HepG2 (cell line): ENCODE measurements around the gene LDLRAD4. TPM values are rescaled to one million over a fixed set of nuclear protein-coding genes. Genes with fewer than 3 reads are reported as not detected.

Experiments used
- EZH2 ChIP-seq: conservative IDR thresholded peaks from 2 replicates; pipeline ENCODE4 v1.6.1; 2012; ENCODE audit warnings: mild to moderate bottlenecking, low read depth, low read length, moderate library complexity
- FOXO1 ChIP-seq: sonication (generic); formaldehyde crosslinking; IDR thresholded peaks from 2 replicates; pipeline ENCODE4 v1.4.0; 2020; ENCODE audit warnings: missing genetic modification reagents
- KLF11 ChIP-seq: IDR thresholded peaks from 2 replicates; pipeline ENCODE4 v1.6.1; 2016; ENCODE audit warnings: missing compliant biosample characterization
- MAX ChIP-seq: IDR thresholded peaks from 2 replicates; pipeline ENCODE4 v1.6.1; 2012; ENCODE audit warnings: inconsistent platforms
- MTA1 ChIP-seq: sonication (generic); formaldehyde crosslinking; IDR thresholded peaks from 2 replicates; pipeline ENCODE4 v1.4.0; 2020; ENCODE audit warnings: missing genetic modification reagents, mild to moderate bottlenecking, borderline replicate concordance
- PHF20 ChIP-seq: sonication (generic); formaldehyde crosslinking; IDR thresholded peaks from 2 replicates; pipeline ENCODE4 v1.5.0; 2020; ENCODE audit warnings: mild to moderate bottlenecking, missing genetic modification reagents
- RAD21 ChIP-seq: fragments of 450-650 bp; formaldehyde crosslinking; IDR thresholded peaks from 2 replicates; pipeline ENCODE4 v1.5.0; 2020; ENCODE audit warnings: mild to moderate bottlenecking
- SALL2 ChIP-seq: sonication (generic); formaldehyde crosslinking; IDR thresholded peaks from 2 replicates; pipeline ENCODE4 v1.8.1; 2023; ENCODE audit warnings: mild to moderate bottlenecking, missing genetic modification reagents, inconsistent platforms
- STAG1 ChIP-seq: sonication (generic); formaldehyde crosslinking; IDR thresholded peaks from 2 replicates; pipeline ENCODE4 v1.4.0; 2020; ENCODE audit warnings: missing genetic modification reagents
- TAF15 ChIP-seq: fragments of 200-400 bp; formaldehyde crosslinking; IDR thresholded peaks from one replicate; pipeline ENCODE4 v1.6.1; 2018; ENCODE audit warnings: mild to moderate bottlenecking, low read depth, low read length; ENCODE audit not compliant: poor library complexity, severe bottlenecking
- TARDBP ChIP-seq: sonication (generic); formaldehyde crosslinking; IDR thresholded peaks from 2 replicates; pipeline ENCODE4 v1.8.0; 2022; ENCODE audit warnings: mild to moderate bottlenecking, missing genetic modification reagents
- U2AF1 ChIP-seq: fragments of 200-400 bp; formaldehyde crosslinking; optimal IDR thresholded peaks from 2 replicates; pipeline ENCODE3; 2017; ENCODE audit warnings: mild to moderate bottlenecking, low read depth, low read length
- ZBTB34 ChIP-seq: sonication (generic); formaldehyde crosslinking; IDR thresholded peaks from 2 replicates; pipeline ENCODE4 v1.8.0; 2022; ENCODE audit warnings: mild to moderate bottlenecking, missing genetic modification reagents
- ZNF234 ChIP-seq: sonication (generic); formaldehyde crosslinking; conservative IDR thresholded peaks from 2 replicates; pipeline ENCODE4 v1.5.1; 2020; ENCODE audit warnings: mild to moderate bottlenecking, missing genetic modification reagents
- ZNF281 ChIP-seq: sonication (generic); formaldehyde crosslinking; IDR thresholded peaks from 2 replicates; pipeline ENCODE4 v1.4.0; 2020; ENCODE audit warnings: missing genetic modification reagents, borderline replicate concordance
- ZNF510 ChIP-seq: sonication (generic); formaldehyde crosslinking; IDR thresholded peaks from 2 replicates; pipeline ENCODE4 v1.4.0; 2020; ENCODE audit warnings: low read depth, mild to moderate bottlenecking, missing genetic modification reagents
- ZNF577 ChIP-seq: sonication (generic); formaldehyde crosslinking; IDR thresholded peaks from 2 replicates; pipeline ENCODE4 v1.4.0; 2020; ENCODE audit warnings: mild to moderate bottlenecking, low read depth, missing genetic modification reagents, borderline replicate concordance
- ZNF660 ChIP-seq: sonication (generic); formaldehyde crosslinking; IDR thresholded peaks from 2 replicates; pipeline ENCODE4 v1.5.1; 2020; ENCODE audit warnings: mild to moderate bottlenecking, low read depth, missing genetic modification reagents, borderline replicate concordance
- polyA plus RNA-seq, 8 experiments: library from polyadenylated mRNA; depleted of rRNA in 3 of 8; stranded (reverse) in 7 of 8; unstranded in 1 of 8; fragments of >200 nt; fragmentation: Illumina TruSeq in 4 of 8; extraction: Trizol in 4 of 8; gene quantifications; 2 replicates each; pipeline versions ENCODE4 v1.2.1 to v1.2.3, GENCODE V29; 2011 to 2016; ENCODE audit warnings: low read depth in 4 of 8, missing spikeins in 1 of 8, mixed read lengths in 1 of 8; ENCODE audit not compliant: insufficient read depth in 1 of 8
- total RNA-seq, 5 experiments: library from RNA; depleted of rRNA; stranded (reverse); fragments of >200 nt; fragmentation: Illumina TruSeq; extraction: Trizol; gene quantifications; 2 replicates each; pipeline ENCODE4 v1.2.3, GENCODE V29; 2016; ENCODE audit warnings: low read depth in 1 of 5
- TF ChIP-seq, protein P1 (sequence below): sonication (generic); formaldehyde crosslinking; IDR thresholded peaks from 2 replicates; pipeline ENCODE4 v1.4.0; 2020; ENCODE audit warnings: mild to moderate bottlenecking, low read depth, missing genetic modification reagents
- TF ChIP-seq, protein P2 (sequence below): sonication (generic); formaldehyde crosslinking; IDR thresholded peaks from 2 replicates; pipeline ENCODE4 v1.4.0; 2020; ENCODE audit warnings: mild to moderate bottlenecking, missing genetic modification reagents

LDLRAD4 gene
- total and polyA plus RNA-seq, 2 of the 13 experiments (the other 11 are each of a cell fraction or from before 2014, with no cell fraction given) = 13.6 to 20.9 TPM

DNA sequence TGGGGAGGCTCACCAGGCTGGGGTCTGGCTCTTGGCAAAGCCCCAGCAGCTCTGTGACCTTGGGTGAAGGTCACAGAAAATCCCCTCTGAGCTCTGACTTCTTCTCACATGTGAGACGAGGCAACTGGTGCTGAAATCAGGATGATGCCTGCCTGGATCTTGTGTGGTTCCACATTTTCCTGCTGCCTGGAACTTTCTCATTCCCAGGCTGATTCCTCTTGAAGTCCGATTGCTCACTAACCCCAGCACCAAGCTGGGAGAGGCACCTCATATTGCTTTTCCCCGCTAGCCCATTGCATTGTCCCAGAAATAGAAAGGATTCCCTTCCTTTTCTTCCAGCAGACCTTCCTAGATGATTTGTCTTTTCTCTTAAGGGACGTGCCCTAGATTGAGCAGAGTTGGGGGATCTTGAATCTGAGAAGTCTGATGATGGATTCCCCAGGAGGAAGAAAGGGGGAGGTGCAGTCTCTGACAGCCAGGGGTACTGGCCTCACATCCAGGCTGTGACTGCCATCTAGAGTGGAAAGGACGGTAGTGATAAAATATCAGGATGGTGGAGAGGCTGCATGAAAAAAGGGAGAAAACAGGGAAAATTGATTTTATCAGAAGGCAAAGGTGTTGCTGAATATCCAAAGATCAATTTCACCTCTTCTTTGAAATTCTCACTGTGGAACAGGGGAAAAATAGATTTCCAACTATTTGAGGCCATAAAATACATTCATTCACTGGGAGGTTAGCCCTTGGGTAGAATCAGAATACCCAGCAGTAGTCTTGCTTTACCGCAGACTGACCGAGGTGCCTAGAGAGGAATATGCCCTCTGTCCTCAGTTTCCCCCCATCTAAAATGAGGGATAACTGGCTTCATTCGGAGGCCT lies 411.5 kb downstream of the LDLRAD4 start (continued):
- TF ChIP-seq ZNF281 = peak; percentile 88
- TF ChIP-seq, protein P1, sequence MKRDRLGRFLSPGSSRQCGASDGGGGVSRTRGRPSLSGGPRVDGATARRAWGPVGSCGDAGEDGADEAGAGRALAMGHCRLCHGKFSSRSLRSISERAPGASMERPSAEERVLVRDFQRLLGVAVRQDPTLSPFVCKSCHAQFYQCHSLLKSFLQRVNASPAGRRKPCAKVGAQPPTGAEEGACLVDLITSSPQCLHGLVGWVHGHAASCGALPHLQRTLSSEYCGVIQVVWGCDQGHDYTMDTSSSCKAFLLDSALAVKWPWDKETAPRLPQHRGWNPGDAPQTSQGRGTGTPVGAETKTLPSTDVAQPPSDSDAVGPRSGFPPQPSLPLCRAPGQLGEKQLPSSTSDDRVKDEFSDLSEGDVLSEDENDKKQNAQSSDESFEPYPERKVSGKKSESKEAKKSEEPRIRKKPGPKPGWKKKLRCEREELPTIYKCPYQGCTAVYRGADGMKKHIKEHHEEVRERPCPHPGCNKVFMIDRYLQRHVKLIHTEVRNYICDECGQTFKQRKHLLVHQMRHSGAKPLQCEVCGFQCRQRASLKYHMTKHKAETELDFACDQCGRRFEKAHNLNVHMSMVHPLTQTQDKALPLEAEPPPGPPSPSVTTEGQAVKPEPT (CRISPR knock-in tag) = no peak
- no peak for TF ChIP-seq TARDBP (CRISPR knock-in tag)
- no peak for TF ChIP-seq ZNF577 (CRISPR knock-in tag)
- no peak for TF ChIP-seq SALL2
- TF ChIP-seq ZNF660 = no peak
- no peak for TF ChIP-seq MTA1
- no peak for TF ChIP-seq TAF15
- no peak for TF ChIP-seq ZNF234 (CRISPR knock-in tag)
- TF ChIP-seq KLF11 (CRISPR knock-in tag) = no peak
- TF ChIP-seq, protein P2, sequence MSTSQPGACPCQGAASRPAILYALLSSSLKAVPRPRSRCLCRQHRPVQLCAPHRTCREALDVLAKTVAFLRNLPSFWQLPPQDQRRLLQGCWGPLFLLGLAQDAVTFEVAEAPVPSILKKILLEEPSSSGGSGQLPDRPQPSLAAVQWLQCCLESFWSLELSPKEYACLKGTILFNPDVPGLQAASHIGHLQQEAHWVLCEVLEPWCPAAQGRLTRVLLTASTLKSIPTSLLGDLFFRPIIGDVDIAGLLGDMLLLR (CRISPR knock-in tag) = no peak
- TF ChIP-seq FOXO1 (CRISPR knock-in tag) = no peak
- TF ChIP-seq PHF20 (CRISPR knock-in tag) = no peak
- TF ChIP-seq RAD21 (CRISPR knock-in tag) = peak; percentile 77
- no peak for TF ChIP-seq U2AF1
- no peak for TF ChIP-seq MAX
- no peak for TF ChIP-seq ZNF510
- no peak for TF ChIP-seq EZH2
- TF ChIP-seq ZBTB34 (CRISPR knock-in tag) = no peak
- peak; percentile 93 for TF ChIP-seq STAG1 (CRISPR knock-in tag)
